SK-N-SH (cell line): ENCODE measurements around the gene CELSR1. TPM values are rescaled to one million over a fixed set of nuclear protein-coding genes. Genes with fewer than 3 reads are reported as not detected.

Experiments
- CTCF ChIA-PET: fragments of 300-600, 350-600 bp; formaldehyde crosslinking; extraction: SDS; loops from one replicate; lab custom pipeline; 2021; lab: Yijun Ruan, JAX
- POLR2A ChIA-PET: fragments of 350-600 bp; sonication (Branson Sonifier 250); formaldehyde crosslinking; extraction: SDS; loops from one replicate; lab custom pipeline; 2020; ENCODE audit warnings: antibody characterized with exemption, inconsistent platforms; lab: Yijun Ruan, JAX
- DNase-seq: peaks from one replicate; pipeline ENCODE4 v3.0.0; 2012
- H2AFZ ChIP-seq: fragments of 200-600 bp; sonication (generic); 2 replicates; pipeline ENCODE4 v1.8.1; 2016; ENCODE audit warnings: antibody characterized with exemption, mild to moderate bottlenecking, low read depth
- H3F3A ChIP-seq: fragments of 200-600 bp; sonication (generic); replicated peaks from 2 replicates; pipeline ENCODE3; 2016; ENCODE audit warnings: antibody characterized with exemption, mild to moderate bottlenecking; ENCODE audit not compliant: insufficient read depth
- H3K27ac ChIP-seq, 2 experiments: fragments of 200-500 bp in 1 of 2; fragments of 200-600 bp in 1 of 2; sonication (Bioruptor generic) in 1 of 2; sonication (generic), shearing (Covaris generic) in 1 of 2; 2 replicates each; pipeline versions ENCODE4 v1.5.1 to v1.6.1; 2014 to 2016; ENCODE audit warnings: low read depth in 2 of 2, inconsistent platforms in 1 of 2, low read length in 1 of 2, mild to moderate bottlenecking in 1 of 2, mixed read lengths in 1 of 2
- H3K27me3 ChIP-seq: fragments of 200-600 bp; sonication (generic), shearing (Covaris generic); 2 replicates; pipeline ENCODE4 v1.6.1; 2016; ENCODE audit warnings: mixed run types; ENCODE audit not compliant: insufficient read depth
- H3K36me3 ChIP-seq, 2 experiments: fragments of 200-500 bp in 1 of 2; fragments of 200-600 bp in 1 of 2; sonication (Bioruptor generic) in 1 of 2; sonication (generic) in 1 of 2; replicated peaks in 1 of 2; 2 replicates each; pipeline versions ENCODE3 to v1.5.1; 2014 to 2016; ENCODE audit warnings: low read length in 1 of 2, mild to moderate bottlenecking in 1 of 2; ENCODE audit not compliant: insufficient read depth in 2 of 2, control insufficient read depth in 1 of 2
- H3K4me1 ChIP-seq, 2 experiments: fragments of 200-500 bp in 1 of 2; fragments of 200-600 bp in 1 of 2; sonication (Bioruptor generic) in 1 of 2; sonication (generic), shearing (Covaris generic) in 1 of 2; 2 replicates each; pipeline versions ENCODE4 v1.5.1 to v1.6.1; 2014 to 2016; ENCODE audit warnings: low read depth in 1 of 2, low read length in 1 of 2, mixed run types in 1 of 2; ENCODE audit not compliant: insufficient read depth in 2 of 2, control insufficient read depth in 1 of 2
- H3K4me2 ChIP-seq: fragments of 200-600 bp; sonication (generic), shearing (Covaris generic); 2 replicates; pipeline ENCODE4 v1.6.1; 2017; ENCODE audit warnings: mixed run types
- H3K4me3 ChIP-seq, 2 experiments: fragments of 200-500 bp in 1 of 2; fragments of 200-600 bp in 1 of 2; sonication (Bioruptor generic) in 1 of 2; sonication (generic), shearing (Covaris generic) in 1 of 2; 2 replicates each; pipeline versions ENCODE4 v1.5.1 to v1.8.1; 2014 to 2016; ENCODE audit warnings: low read depth in 2 of 2, inconsistent platforms in 1 of 2, low read length in 1 of 2, mild to moderate bottlenecking in 1 of 2, mixed read lengths in 1 of 2, moderate library complexity in 1 of 2
- H3K79me2 ChIP-seq: fragments of 200-600 bp; sonication (generic); 2 replicates; pipeline ENCODE4 v1.8.1; 2017; ENCODE audit warnings: mild to moderate bottlenecking; ENCODE audit not compliant: insufficient read depth
- H3K9ac ChIP-seq: fragments of 200-600 bp; sonication (generic); 2 replicates; pipeline ENCODE4 v1.6.1; 2017; ENCODE audit warnings: mixed run types
- H3K9me2 ChIP-seq: fragments of 200-600 bp; sonication (generic); 2 replicates; pipeline ENCODE4 v1.6.1; 2017; ENCODE audit warnings: mixed run types
- H3K9me3 ChIP-seq: fragments of 200-600 bp; sonication (generic); 2 replicates; pipeline ENCODE4 v1.6.1; 2017; ENCODE audit warnings: mixed run types, mild to moderate bottlenecking, moderate library complexity
- H4K20me1 ChIP-seq: fragments of 200-600 bp; sonication (generic); 2 replicates; pipeline ENCODE4 v1.6.1; 2017; ENCODE audit warnings: mild to moderate bottlenecking, mixed run types; ENCODE audit not compliant: insufficient read depth
- EZH2phosphoT487 ChIP-seq: fragments of 200-600 bp; sonication (generic); IDR thresholded peaks from 2 replicates; pipeline ENCODE4 v1.6.1; 2017; ENCODE audit warnings: low read depth, mixed run types, mild to moderate bottlenecking, antibody characterized with exemption, moderate library complexity, borderline replicate concordance
- GABPA ChIP-seq: IDR thresholded peaks from 2 replicates; pipeline ENCODE4 v1.4.0; 2012; ENCODE audit warnings: low read depth, mild to moderate bottlenecking
- JUND ChIP-seq: IDR thresholded peaks from 2 replicates; pipeline ENCODE4 v1.4.0; 2012
- NRF1 ChIP-seq: IDR thresholded peaks from 2 replicates; pipeline ENCODE4 v1.6.1; 2012; ENCODE audit warnings: low read depth, mild to moderate bottlenecking, low read length
- RFX5 ChIP-seq: IDR thresholded peaks from 2 replicates; pipeline ENCODE4 v1.6.1; 2012; ENCODE audit warnings: mild to moderate bottlenecking, improper control_type of control experiment, low read length
- SMC3 ChIP-seq: IDR thresholded peaks from 2 replicates; pipeline ENCODE4 v1.6.1; 2012; ENCODE audit warnings: low read depth, low read length, improper control_type of control experiment
- TEAD4 ChIP-seq: IDR thresholded peaks from 2 replicates; pipeline ENCODE4 v1.4.0; 2012; ENCODE audit warnings: mild to moderate bottlenecking, borderline replicate concordance; ENCODE audit not compliant: insufficient read depth
- WGBS: methylation state at CpG from one replicate; pipeline ENCODE4 v1.1.6; 2017; ENCODE audit warnings: low lambda C conversion rate; 5-methylcytosine and 5-hydroxymethylcytosine counted together
- polyA plus RNA-seq, 3 experiments: library from polyadenylated mRNA; depleted of rRNA; stranded (reverse); fragments of >200 nt; gene quantifications; 2 replicates each; pipeline ENCODE4 v1.2.3, GENCODE V29; 2012
- TF ChIP-seq, protein P1 (sequence below): IDR thresholded peaks from 2 replicates; pipeline ENCODE4 v1.4.0; 2012; ENCODE audit warnings: low read depth
- TF ChIP-seq, protein P2 (sequence below): fragments of 150-350 bp; IDR thresholded peaks from 2 replicates; pipeline ENCODE4 v1.6.1; 2017; ENCODE audit warnings: antibody characterized with exemption, low read length, low read depth, borderline replicate concordance
- TF ChIP-seq, protein P3 (sequence below): IDR thresholded peaks from 2 replicates; pipeline ENCODE4 v1.4.0; 2012; ENCODE audit warnings: low read depth, borderline replicate concordance
- TF ChIP-seq, protein P4 (sequence below): IDR thresholded peaks from 2 replicates; pipeline ENCODE4 v1.4.0; 2012; ENCODE audit warnings: low read depth, borderline replicate concordance

The CELSR1 gene
- polyA plus RNA-seq, 1 of the 3 experiments (the other 2 are of a cell fraction) = 5.0 TPM

DNA sequence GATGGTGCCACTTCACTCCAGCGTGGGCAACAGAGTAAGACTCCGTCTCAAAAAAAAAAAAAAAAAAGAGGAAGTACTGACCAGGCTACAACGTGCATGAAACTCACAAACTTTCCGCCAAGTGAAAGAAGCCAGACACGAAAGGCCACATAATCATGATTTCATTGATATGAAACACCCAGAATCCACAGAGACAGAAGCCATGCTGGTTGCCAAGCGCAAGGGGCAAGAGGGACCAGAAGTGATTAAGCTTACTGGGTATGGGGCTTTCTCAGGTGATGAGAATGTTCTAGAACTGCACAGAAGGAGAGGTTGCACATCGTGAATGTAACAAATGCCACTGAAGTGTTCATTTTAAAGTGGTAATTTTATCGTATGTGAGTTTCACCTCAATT lies 60.9 kb downstream of the CELSR1 start:
- no peak overlapping the region for H3K4me2 ChIP-seq
- H3K9me3 ChIP-seq = no peaks in the 10 kb centered on the region
- no peaks in the 10 kb centered on the region for H3K79me2 ChIP-seq
- no peaks in the 10 kb centered on the region for H3F3A ChIP-seq
- H3K4me1 ChIP-seq = peaks cover 0 to 4% of the 10 kb centered on the region in 2 experiments; a peak in 1 of 4 replicates
- H3K36me3 ChIP-seq = no peaks in the 10 kb centered on the region
- no peak overlapping the region for H2AFZ ChIP-seq
- H3K4me3 ChIP-seq = no peak overlapping the region
- WGBS = 50% methylated on average over 8 of the region's 8 CpGs
- H3K27ac ChIP-seq = no peak overlapping the region
- DNase-seq = no peak
- no peak overlapping the region for H3K9ac ChIP-seq
- ChIA-PET POLR2A (no interaction called here), CTCF (interaction anchor here (0.6 kb wide), 1 partner anchor 1185 kb away, joined by 3 read pairs; no protein-coding TSS in a partner anchor)
- H4K20me1 ChIP-seq = no peaks in the 10 kb centered on the region
- no peaks in the 10 kb centered on the region for H3K9me2 ChIP-seq
- H3K27me3 ChIP-seq = 0 out of 2 replicates have a peak, but pooled peaks cover 5% of the 10 kb centered on the region
- TF ChIP-seq, protein P1, sequence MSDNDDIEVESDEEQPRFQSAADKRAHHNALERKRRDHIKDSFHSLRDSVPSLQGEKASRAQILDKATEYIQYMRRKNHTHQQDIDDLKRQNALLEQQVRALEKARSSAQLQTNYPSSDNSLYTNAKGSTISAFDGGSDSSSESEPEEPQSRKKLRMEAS = no peak
- TF ChIP-seq SMC3 (no peak), EZH2phosphoT487 (no peak), RFX5 (no peak)
- TF ChIP-seq, protein P2, sequence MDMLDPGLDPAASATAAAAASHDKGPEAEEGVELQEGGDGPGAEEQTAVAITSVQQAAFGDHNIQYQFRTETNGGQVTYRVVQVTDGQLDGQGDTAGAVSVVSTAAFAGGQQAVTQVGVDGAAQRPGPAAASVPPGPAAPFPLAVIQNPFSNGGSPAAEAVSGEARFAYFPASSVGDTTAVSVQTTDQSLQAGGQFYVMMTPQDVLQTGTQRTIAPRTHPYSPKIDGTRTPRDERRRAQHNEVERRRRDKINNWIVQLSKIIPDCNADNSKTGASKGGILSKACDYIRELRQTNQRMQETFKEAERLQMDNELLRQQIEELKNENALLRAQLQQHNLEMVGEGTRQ = no peak
- TF ChIP-seq, protein P3, sequence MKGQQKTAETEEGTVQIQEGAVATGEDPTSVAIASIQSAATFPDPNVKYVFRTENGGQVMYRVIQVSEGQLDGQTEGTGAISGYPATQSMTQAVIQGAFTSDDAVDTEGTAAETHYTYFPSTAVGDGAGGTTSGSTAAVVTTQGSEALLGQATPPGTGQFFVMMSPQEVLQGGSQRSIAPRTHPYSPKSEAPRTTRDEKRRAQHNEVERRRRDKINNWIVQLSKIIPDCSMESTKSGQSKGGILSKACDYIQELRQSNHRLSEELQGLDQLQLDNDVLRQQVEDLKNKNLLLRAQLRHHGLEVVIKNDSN = no peak
- TF ChIP-seq, all 33 proteins: peak for 0

DNA sequence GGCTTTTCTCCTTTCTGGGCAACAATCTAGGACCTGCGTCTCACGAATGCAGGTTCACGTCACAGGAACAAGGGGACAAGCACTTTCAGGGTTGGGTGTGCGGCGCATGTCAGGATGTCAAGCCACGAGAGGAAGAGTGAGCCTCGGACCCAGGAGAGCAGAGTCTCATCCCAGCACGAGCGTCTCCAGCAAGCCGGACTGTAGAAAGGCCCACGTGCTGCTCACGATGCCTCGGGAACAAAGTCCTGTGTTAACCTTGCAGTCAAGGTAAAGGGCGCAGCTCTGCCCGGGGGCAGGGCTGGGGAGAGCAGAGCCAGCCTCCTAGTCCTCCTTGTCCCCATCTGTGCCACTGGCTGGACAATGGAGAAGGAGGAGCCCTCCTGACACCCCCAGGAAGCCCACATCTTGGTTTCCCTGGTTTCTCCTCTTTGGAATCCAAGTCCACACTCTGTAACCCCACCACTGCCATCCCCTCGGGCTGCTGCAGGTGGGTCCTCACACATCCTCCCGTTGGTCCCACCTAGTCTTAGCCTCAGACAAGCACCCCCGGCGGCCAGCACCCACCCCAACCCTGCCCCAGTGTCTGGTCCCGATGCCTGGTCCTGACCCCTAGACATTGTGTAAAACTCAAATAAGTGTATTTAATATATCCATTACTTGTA lies 63.4 kb downstream of the CELSR1 start:
- 68% methylated on average over 10 of the region's 20 CpGs for WGBS
- no peak overlapping the region for H3K9ac ChIP-seq
- CTCF ChIA-PET = no interaction called here

More for the DNA sequence above, 63.4 kb downstream of the CELSR1 start:
- TF ChIP-seq GABPA (no peak), SMC3 (no peak), RFX5 (no peak), TEAD4 (no peak), NRF1 (no peak), JUND (no peak)
- TF ChIP-seq, protein P3 = no peak
- TF ChIP-seq, protein P4, sequence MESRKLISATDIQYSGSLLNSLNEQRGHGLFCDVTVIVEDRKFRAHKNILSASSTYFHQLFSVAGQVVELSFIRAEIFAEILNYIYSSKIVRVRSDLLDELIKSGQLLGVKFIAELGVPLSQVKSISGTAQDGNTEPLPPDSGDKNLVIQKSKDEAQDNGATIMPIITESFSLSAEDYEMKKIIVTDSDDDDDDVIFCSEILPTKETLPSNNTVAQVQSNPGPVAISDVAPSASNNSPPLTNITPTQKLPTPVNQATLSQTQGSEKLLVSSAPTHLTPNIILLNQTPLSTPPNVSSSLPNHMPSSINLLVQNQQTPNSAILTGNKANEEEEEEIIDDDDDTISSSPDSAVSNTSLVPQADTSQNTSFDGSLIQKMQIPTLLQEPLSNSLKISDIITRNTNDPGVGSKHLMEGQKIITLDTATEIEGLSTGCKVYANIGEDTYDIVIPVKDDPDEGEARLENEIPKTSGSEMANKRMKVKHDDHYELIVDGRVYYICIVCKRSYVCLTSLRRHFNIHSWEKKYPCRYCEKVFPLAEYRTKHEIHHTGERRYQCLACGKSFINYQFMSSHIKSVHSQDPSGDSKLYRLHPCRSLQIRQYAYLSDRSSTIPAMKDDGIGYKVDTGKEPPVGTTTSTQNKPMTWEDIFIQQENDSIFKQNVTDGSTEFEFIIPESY = no peak
- TF ChIP-seq, protein P2 = no peak
- H3K9me2 ChIP-seq = no peaks in the 10 kb centered on the region
- DNase-seq = no peak
- H3F3A ChIP-seq = no peaks in the 10 kb centered on the region
- H3K4me2 ChIP-seq = no peak overlapping the region
- POLR2A ChIA-PET = no interaction called here
- peaks cover 0 to 4% of the 10 kb centered on the region in 2 experiments; a peak in 1 of 4 replicates for H3K4me1 ChIP-seq
- H4K20me1 ChIP-seq = no peaks in the 10 kb centered on the region
- no peak overlapping the region for H2AFZ ChIP-seq
- no peaks in the 10 kb centered on the region for H3K9me3 ChIP-seq
- H3K4me3 ChIP-seq = no peak overlapping the region
- no peaks in the 10 kb centered on the region for H3K27me3 ChIP-seq
- H3K79me2 ChIP-seq = no peaks in the 10 kb centered on the region
- no peak overlapping the region for H3K27ac ChIP-seq
- no peaks in the 10 kb centered on the region for H3K36me3 ChIP-seq
